Ammon's horn (tissue), 1 donor: ENCODE measurements around the gene SP2.
A peak's percentile ranks its signal among the peaks of the same experiment; 100 is the strongest.

Experiments used
- DNase-seq: peaks from one replicate; pipeline ENCODE4 v3.0.0-alpha.2; 2016; ENCODE audit warnings: low spot score

SP2 gene

DNA sequence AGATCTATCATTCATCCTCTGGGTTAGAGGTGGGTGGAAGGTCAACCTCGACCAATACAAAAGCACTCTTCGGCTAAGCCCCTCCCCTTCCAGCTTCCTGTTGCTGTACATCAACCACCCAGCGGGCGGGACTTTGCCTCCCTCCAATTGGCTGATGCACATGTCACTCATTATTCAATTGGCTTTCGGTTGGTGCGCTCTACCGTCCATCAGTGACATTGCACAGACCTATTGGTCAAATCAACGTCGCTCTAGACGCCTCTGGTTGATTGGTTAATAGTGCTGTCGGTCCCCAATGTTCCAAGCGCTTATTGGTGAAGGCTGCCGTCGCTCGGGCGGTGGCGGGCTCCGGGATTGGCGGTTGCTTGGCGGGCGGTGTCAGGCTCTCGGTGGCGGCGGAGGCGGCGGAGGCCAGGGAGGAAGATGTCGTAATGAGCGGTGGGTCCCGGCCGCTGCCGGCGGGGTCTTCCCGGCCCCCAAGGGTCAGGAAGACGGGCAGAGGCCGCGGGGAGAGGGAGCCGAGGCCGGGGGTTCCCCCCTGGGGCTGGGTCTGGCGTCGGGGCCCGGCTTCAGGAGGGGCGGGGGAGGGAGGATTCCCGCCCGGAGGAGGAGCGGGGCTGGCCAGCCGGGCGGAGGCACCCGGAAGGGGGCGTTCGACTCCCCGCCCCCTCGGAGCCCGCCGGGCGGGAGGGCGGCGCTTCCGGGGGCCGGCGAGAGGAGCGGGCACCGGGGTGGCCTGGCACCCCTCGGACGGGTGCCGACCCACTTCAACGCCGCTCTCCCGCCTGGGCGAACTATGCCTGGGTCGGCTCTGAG lies at the start of gene SP2:
TSS of gene SP2 (plus strand) at position 381 of the 816 bp plus-strand sequence. CDS start at position 432, 51 bp downstream.
- peak; percentile 100 for DNase-seq

DNA sequence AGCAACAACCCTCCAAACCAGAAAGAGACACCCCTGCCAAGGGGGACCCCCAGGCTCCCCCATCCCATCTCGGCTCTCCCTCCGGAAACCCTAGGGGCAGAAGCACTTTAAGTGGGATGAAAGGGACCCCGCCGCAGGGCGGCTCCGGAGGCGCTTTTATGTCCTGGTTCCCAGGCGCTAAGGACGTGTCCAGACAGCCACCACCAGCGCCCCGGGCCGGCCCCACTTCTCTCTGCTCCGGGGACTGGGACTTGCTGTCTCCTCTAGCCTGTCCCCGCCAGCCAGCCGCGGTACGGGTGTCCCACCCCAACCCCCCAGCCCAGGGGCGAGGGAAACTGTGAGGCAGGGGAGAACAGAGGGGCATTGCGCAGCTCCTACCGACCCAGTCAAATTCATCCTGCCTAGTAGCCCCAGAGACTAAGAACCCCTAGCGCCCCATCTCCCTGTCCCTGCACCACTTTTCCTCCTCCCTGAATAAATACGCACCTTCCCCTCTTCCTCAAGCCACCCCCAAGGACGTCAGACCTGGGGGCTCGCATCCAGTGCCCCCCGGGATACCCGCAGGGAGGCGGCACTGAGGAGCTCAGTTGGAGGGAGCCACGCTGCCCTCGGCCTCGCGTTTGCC lies 49.2 kb upstream of the SP2 start:
- no peak for DNase-seq

GRCh38 chr17:47847341-47848197 lies 48.5 kb upstream of the SP2 start:
- no peak for DNase-seq

DNA sequence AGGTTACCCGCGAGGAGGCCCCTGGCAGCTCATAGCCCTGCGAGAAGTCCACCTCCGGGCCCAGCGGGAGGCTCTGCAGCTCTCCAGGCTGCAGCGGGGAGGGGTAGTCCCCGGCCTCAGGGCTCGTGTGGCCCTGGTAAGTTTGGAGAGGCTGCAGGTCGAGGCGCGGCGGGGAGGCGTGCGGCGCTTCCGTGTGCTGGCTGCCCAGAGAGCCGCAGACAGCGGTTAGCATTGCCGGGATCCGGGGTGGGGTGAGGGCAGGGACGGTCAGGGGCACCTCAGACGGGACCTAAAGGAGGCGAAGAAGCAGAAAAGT lies 47.9 kb upstream of the SP2 start:
- no peak for DNase-seq

- no peak for DNase-seq
Measured at GRCh38 chr17:47850373-47850691, 45.7 kb upstream of the SP2 start.

DNA sequence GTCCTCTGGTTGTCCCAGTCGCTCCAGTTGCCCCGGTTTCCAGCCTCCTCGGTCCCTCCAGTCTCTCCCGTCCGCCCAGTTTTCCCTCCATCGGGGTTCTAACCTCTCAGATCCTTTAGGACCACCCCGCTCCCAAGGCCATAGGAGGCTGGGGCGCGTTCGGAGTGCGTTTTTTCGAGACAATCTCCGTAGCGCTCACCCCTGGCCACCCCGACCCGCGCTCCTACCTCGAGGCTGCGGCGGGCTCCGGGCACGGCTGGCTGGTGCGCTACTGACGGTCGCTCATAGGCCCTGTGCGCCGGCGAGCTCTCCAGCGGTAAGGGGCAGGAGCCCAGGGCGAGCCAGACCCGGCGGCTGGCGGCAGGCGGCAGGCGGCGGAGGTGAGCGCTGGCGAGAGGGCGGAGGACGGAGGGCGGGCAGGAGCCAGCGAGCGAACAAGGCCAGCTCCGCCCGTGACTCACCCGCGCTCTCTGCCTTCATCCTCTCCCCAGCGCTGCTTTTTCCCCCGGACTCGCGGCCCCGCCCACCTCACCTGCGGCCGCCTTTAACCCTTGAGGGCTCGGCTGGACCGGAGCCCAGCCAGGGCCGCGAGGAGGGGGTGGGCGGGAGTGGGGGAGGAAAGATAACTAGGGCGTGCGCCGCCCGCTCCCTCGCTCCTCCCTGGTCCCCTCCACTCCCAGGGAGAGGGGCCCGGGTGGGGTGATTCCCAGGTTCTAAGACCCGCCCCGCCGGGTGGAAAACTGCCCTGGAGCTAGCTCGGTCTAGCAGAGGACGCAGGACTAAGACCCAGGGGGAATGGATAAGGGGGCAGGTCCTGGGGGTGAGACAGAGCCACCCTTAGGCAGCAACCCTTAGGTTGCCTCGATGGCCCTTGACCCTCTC lies 45.1 kb upstream of the SP2 start, which contains the start of gene SP6:
TSS of gene SP6 (minus strand) at position 472 of the 882 bp plus-strand sequence. CDS start 2,734 bp downstream, outside the sequence.
- DNase-seq, result no peak

DNA sequence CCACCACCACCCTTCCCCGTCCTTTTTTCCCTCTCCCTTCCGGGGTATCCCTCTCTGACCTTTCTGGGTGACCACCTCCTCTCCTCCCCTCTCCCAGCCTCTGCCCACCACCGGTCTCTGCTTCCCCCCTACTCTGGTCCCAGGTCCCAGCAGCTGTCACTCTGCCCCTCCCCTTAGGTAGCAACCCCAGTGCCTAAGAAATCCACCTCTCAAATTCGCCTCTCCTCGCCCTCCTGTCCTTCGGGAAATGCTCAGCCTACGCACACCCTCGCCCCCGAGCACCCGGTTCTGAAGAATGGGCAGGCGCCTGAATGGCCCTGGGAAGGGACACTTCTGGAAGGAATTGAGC lies 44.3 kb upstream of the SP2 start:
- no peak for DNase-seq

GRCh38 chr17:47852113-47852949 lies 43.7 kb upstream of the SP2 start:
- no peak for DNase-seq

DNA sequence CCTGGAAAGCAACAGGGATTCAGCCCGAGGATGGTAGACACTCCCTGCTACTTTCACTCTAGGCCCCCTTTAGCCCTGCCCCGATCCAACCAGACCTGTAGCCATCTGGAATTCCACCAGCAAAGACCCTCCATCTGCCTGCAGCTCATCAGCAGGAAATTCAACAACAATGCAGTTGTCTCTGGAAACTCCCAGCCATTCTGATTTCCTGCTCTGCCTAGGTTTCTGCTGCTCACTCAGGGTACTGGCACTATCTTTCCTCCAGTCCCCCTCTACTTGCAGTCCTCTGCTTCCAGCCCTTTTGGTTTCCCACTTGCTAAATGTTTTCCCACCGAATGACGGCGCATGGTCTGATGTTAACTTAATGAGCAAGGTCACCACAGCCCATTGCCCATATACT lies 42.4 kb upstream of the SP2 start:
- DNase-seq, result no peak

DNA sequence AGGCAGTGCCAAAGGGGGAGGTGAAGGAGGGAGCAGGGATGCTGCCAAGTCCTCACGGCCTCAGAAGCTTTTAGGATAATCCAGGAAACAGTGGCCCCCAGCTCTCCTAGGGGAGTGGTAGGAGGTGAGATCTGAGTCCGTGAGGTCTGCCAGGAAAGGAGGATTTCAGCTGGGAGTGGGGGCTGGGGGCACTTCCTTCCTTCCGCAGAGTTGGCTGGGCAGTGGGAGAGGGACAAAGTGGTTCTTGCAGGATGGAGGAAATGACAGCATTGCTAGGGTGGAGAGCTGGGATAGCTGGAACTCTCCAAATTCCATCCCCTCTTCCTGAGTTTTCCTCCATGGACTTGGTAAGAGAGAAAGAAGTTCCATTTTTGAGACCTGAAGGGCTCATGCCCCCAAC lies 40.3 kb upstream of the SP2 start:
- no peak for DNase-seq

DNA sequence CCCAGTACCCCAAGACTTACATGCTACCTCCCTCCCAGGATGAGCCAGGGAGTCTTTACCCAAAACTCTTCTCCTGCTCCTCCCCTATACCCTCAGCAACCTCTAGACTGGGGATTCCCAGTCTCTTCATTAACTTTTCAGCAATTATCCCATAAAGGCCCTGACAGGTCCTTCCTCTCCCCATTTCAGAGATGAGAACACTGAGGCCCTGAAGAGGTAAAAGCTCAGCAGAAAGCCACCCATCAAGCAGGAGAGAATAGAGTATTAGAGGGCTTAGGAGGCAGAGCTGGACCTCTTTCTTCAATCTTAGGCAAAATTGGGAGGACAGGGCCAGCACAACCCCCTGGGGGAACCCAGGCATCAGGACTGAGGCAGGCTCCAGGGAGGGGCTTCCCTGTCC lies 39.2 kb upstream of the SP2 start:
- DNase-seq, result no peak

- no peak for DNase-seq
Measured at GRCh38 chr17:47857551-47858455, 38.2 kb upstream of the SP2 start.

DNA sequence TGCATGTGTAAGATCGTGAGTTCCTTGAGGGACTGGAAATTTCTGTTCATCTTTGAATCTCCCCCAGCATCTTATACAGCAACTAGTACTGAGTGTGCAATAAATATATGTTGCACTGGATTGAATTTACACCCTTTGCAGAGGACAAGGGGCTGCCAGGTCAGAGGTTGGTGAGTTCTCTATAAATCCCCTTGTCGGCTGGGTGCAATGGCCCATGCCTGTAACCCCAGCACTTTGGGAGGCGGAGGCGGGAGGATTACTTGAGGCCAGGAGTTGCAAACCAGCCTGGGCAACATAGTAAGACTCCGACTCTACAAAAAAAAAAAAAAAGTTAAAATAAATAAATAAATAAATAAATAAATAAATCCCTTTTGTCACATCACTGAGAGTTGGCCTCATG lies 35.6 kb upstream of the SP2 start:
- no peak for DNase-seq

GRCh38 chr17:47862621-47863440 lies 33.2 kb upstream of the SP2 start:
- DNase-seq, result no peak

DNA sequence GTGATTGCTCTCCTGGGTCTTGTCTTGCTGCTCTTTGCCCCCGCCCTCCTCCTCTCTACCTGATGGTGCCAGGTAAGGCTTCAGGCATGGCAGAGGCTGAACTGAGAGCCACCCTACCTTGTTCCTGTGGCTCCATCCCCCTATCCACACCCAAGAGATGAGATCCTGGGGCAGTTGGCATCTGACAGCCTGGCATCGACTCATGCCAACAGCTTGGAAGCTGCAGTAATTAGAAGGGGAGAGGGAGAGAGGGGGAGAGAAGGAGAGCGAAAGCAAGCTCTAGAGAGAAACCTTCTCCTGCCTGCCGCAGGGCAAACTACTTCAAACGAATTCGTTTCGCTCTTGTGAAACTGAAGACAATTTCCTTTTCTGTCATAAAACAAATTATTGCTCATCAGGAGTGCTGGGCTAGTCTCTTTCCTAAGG lies 31.2 kb upstream of the SP2 start:
- DNase-seq, result no peak

- DNase-seq, result no peak
Measured at GRCh38 chr17:47866941-47867340, 29.1 kb upstream of the SP2 start.

- DNase-seq, result no peak
Measured at GRCh38 chr17:47867813-47868533, 28.1 kb upstream of the SP2 start.

DNA sequence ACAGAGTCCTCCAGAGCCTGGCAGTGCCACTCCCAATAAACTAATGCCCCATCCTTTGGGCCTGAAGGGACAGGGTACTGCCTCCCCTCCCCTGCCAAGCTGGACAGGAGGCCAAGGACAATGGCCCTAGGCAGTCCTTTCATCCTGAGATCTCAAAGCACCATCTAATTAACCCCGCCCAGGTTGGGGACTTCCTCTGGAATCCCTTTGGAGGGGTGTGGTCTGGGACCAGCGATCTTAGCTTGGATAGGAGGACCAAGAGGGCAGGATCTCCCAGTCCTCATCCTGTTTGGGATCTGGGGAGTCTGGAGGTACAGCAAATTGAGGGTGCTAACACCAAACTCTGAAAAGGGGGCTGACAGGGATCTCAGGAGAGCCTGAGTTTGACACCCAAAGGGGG lies 26.9 kb upstream of the SP2 start:
- no peak for DNase-seq
